K562 treated with DMSO at 1 percent for 48 hours (cell line): Measurements from ENCODE around the gene RFX5. TPM values are rescaled to one million over a fixed set of nuclear protein-coding genes. Genes with fewer than 3 reads are reported as not detected.

Source experiments
- total RNA-seq: library from RNA; unstranded; fragments of 300-600 nt; gene quantifications from 2 replicates; pipeline ENCODE4 v1.2.3, GENCODE V29; 2022; ENCODE audit warnings: low replicate concordance; ENCODE audit errors: extremely low read depth

RFX5 gene
- not detected in 2 replicates for total RNA-seq

DNA sequence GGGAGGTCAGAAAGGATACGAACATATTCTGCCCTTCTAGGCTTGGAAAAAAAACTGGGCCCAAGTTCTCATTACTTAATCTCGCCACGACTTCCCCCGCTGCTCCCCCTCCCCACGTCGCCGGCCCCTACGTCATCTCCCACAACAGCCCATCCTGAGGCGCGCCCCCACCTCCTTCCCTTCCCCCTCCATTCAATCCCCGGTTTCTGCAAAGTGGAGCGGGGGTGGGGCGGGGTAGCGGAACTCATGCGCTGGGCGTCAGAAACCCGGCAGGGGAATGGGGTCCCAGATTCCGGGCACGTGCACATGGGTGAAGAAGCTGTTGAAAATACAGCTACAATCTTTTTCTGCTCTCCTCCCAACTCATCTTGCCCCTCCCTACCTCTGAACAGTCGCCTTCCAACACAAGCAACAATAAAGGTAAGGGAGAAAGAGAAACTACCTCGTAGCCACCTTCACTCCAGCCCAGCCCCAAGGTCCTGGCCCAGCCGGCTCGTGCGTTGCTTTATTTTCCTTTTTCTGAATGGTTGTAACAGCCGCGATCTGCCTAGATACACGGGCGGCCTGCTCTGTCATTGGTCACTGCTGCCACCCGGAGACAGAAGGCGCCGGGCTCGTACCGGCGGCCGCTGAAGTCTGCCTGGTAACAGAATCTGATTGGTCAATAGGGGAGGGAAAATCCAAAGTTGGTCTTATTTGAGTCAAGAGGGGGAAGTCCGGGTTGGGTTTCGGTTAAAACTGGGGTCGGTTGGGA is at the start of gene RFX5:
Gene RFX5 (minus strand): TSS at position 484 of the 754 bp plus-strand sequence. CDS start 932 bp downstream, outside the sequence.

DNA sequence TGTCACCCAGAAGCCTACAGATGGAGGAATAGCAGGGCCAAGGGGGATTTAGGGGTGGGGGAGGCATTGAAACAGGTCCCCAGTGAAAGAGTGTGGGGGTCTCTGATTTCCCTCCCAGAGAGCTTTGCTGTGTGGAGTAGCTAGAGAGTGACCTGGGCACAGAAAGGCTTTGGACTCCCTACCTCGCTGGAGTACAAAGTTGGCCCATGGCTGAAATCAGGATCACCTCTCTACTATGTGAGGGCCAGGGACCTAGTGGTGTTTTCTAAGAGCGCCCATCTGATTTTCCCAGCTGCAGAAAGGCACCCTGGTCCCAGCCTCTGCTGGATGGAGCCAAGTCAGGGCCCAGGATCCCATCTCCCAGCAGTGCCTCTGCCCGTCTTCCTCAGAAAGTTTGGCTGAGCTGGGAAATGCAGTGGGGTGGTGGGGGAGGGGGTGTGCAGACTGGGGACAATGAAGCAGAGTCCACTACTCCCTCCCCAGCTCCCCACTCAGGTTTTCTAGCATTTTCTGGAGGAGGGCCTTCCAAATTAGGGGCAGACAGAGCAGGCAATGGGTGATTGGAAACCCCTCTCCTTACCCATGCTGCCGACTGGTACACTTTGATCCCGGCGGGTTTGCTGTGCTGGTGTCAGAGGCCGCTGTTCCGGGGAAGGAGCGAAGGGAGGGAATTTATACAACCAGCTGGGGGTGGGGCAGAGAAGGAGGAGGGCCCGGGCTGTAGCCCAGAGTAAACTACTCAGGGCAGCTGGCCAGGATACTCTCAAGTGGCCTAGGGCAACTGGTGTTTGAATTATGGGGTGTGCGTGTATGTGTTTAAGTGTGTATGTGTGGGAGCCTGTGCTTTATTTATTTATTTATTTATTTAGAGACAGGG is 25.2 kb upstream of the RFX5 start, which contains the start of gene SELENBP1:
Gene SELENBP1 (minus strand): TSS at position 648 of the 877 bp plus-strand sequence. CDS start 64 bp downstream, at position 584.

DNA sequence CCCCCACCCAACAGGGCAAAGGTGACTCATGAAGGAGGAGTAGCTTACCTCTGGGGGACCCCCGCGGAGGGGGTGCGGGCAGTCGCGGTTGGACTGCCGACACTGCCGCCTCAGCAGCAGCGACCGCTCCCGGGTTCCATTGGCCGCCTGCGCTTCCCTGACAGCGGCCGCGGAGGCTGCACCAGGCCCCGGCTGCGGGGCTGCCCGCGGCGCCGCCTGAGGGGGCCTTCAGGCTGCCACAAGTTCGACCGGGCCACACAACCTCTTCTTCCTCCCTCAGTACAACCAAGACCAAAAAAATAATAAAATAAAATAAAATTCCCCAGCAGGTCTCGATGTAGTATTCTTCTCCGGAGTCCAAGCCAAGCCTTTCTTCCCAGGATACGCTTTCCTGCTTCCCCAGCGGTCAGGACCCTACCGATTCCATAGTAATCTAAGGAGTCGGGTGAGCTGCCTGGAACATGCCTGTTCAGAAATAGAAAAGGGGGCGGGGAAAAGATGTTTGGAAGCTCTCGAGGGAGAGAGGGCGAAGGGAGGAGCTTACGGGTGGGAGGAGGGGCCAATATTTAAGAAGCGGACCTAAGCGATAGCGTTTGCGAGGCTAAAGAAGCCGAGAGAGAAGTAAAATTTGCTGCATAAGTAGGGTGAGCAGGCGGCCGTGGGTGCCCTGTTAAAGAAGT is 19.7 kb downstream of the RFX5 start, which contains the start of gene PI4KB:
Gene PI4KB (minus strand): TSS at position 194 of the 680 bp plus-strand sequence. CDS start 10,935 bp downstream, outside the sequence.

Other genes starting within 250 kb of the RFX5 start
- not detected in 2 replicates for gene SEMA6C, start 200.6 kb downstream of the RFX5 start, total RNA-seq
- not detected in 2 replicates for gene TNFAIP8L2, start 190.6 kb downstream of the RFX5 start, total RNA-seq
- not detected in 2 replicates for gene LYSMD1, start 181.3 kb downstream of the RFX5 start, total RNA-seq
- not detected in 2 replicates for gene SCNM1, start 181.1 kb downstream of the RFX5 start, total RNA-seq
- not detected in 2 replicates for gene TMOD4, start 171.3 kb downstream of the RFX5 start, total RNA-seq
- gene VPS72, start 157.1 kb downstream of the RFX5 start, total RNA-seq: not detected in 2 replicates
- gene PIP5K1A, start 148.7 kb downstream of the RFX5 start, total RNA-seq: not detected in 2 replicates
- not detected in 2 replicates for gene PSMD4, start 92.5 kb downstream of the RFX5 start, total RNA-seq
- gene ZNF687, start 65.0 kb downstream of the RFX5 start, total RNA-seq: not detected in 2 replicates
- gene PI4KB, start 19.8 kb downstream of the RFX5 start, total RNA-seq: not detected in 2 replicates
- gene SELENBP1, start 25.5 kb upstream of the RFX5 start, total RNA-seq: not detected in 2 replicates
- gene PSMB4, start 52.3 kb upstream of the RFX5 start, total RNA-seq: 1,082 TPM in 1 of 2 replicates, not detected in the other
- not detected in 2 replicates for gene POGZ, start 112.2 kb upstream of the RFX5 start, total RNA-seq
- gene CGN, start 164.1 kb upstream of the RFX5 start, total RNA-seq: not detected in 2 replicates
- gene TUFT1, start 193.1 kb upstream of the RFX5 start, total RNA-seq: not detected in 2 replicates